CD4-positive, alpha-beta T cell (primary cell): Measurements from ENCODE around the gene SLC35F6. TPM values are rescaled to one million over a fixed set of nuclear protein-coding genes. Genes with fewer than 3 reads are reported as not detected.

Experiments used
- ATAC-seq: fragments of 200-7000 bp; cut with Tn5 transposase; one replicate; pipeline ENCODE4 v1.10.0; 2022; ENCODE audit warnings: mild to moderate bottlenecking; ENCODE audit not compliant: poor library complexity
- CTCF ChIA-PET: fragments of 350-600 bp; sonication (Branson Sonifier 250); formaldehyde crosslinking; loops from one replicate; lab custom pipeline; 2021; ENCODE audit warnings: antibody characterized with exemption, inconsistent platforms; lab: Charles Lee
- POLR2A ChIA-PET: fragments of 350-600 bp; sonication (Branson Sonifier 250); formaldehyde crosslinking; loops from one replicate; lab custom pipeline; 2021; ENCODE audit warnings: antibody characterized with exemption, inconsistent platforms; lab: Charles Lee
- DNase-seq, 14 experiments: peaks; one replicate each; pipeline ENCODE4 v3.0.0-alpha.2; 2013 to 2020; ENCODE audit warnings: mixed read lengths in 2 of 14
- H3K27ac ChIP-seq, 2 donors: one replicate each; pipeline versions ENCODE4 v1.5.1 to v1.7.0; 2013; ENCODE audit warnings: low read length in 2 of 2, low read depth in 1 of 2, mild to moderate bottlenecking in 1 of 2
- H3K27me3 ChIP-seq, 2 experiments: 1 replicate in 1 of 2; 2 replicates in 1 of 2; pipeline versions ENCODE4 v1.6.1 to v1.7.0; 2013; ENCODE audit warnings: low read length in 2 of 2, control low read depth in 1 of 2, mild to moderate bottlenecking in 1 of 2, moderate library complexity in 1 of 2; ENCODE audit not compliant: insufficient read depth in 2 of 2, control insufficient read depth in 1 of 2
- H3K36me3 ChIP-seq: one replicate; pipeline ENCODE4 v1.6.1; 2013; ENCODE audit warnings: low read length, control low read depth; ENCODE audit not compliant: insufficient read depth
- H3K4me1 ChIP-seq: one replicate; pipeline ENCODE4 v1.6.1; 2013; ENCODE audit warnings: low read length, control low read depth; ENCODE audit not compliant: insufficient read depth
- H3K4me3 ChIP-seq: one replicate; pipeline ENCODE4 v1.5.1; 2013; ENCODE audit warnings: mild to moderate bottlenecking, low read length, moderate library complexity
- H3K9me3 ChIP-seq, 2 experiments: 1 replicate in 1 of 2; 2 replicates in 1 of 2; pipeline versions ENCODE4 v1.6.1 to v1.7.0; 2013; ENCODE audit warnings: low read length in 2 of 2, mild to moderate bottlenecking in 2 of 2, control low read depth in 1 of 2, moderate library complexity in 1 of 2; ENCODE audit not compliant: control insufficient read depth in 1 of 2, insufficient read depth in 1 of 2
- H3K27ac Mint-ChIP-seq: one replicate; pipeline ENCODE4 v1.8.0; 2020; ENCODE audit warnings: mixed read lengths
- H3K27me3 Mint-ChIP-seq: one replicate; pipeline ENCODE4 v1.8.0; 2021; ENCODE audit warnings: mixed read lengths
- H3K36me3 Mint-ChIP-seq: one replicate; pipeline ENCODE4 v1.8.0; 2021; ENCODE audit warnings: low read depth, mixed read lengths
- H3K4me1 Mint-ChIP-seq: one replicate; pipeline ENCODE4 v1.8.0; 2021; ENCODE audit warnings: low read depth, mixed read lengths
- H3K4me3 Mint-ChIP-seq: one replicate; pipeline ENCODE4 v1.8.0; 2020; ENCODE audit warnings: mild to moderate bottlenecking, mixed read lengths
- H3K9me3 Mint-ChIP-seq: one replicate; pipeline ENCODE4 v1.8.0; 2020; ENCODE audit warnings: mixed read lengths
- CTCF ChIP-seq: fragments of 200-600 bp; IDR thresholded peaks from one replicate; pipeline ENCODE4 v1.8.0; 2022; ENCODE audit warnings: antibody characterized with exemption, mild to moderate bottlenecking
- intact Hi-C, 2 experiments: fragments of 100-400 bp; cut with DNase I in 1 of 2; cut with micrococcal nuclease in 1 of 2; formaldehyde crosslinking; loops; one replicate each; pipeline versions ENCODE4 v1.15.1 to v1.9.0; 2023 to 2025; cut with DNase I, micrococcal nuclease
- total RNA-seq, 174 experiments: library from RNA in 2 of 174; stranded (reverse) in 2 of 174; gene quantifications; one replicate each; pipeline ENCODE4 v1.2.3 and lab custom pipeline; 2021 to 2026

SLC35F6 gene
- total RNA-seq, 2 experiments from 2014 or later, result 32.0 to 34.2 TPM

GRCh38 chr2:26735097-26735496 lies 29.0 kb upstream of the SLC35F6 start:
- no peak for DNase-seq
- H3K9me3 ChIP-seq, result no peaks in the 10 kb centered on the region
- no peak overlapping the region for H3K4me3 Mint-ChIP-seq
- no peak overlapping the region for H3K27ac ChIP-seq
- H3K4me1 ChIP-seq, result no peaks in the 10 kb centered on the region
- peaks cover 2 to 5% of the 10 kb centered on the region in 2 experiments for H3K27me3 ChIP-seq
- H3K36me3 ChIP-seq, result no peaks in the 10 kb centered on the region
- intact Hi-C loops, result no loop called here
- no peak for TF ChIP-seq CTCF
- ATAC-seq, result no peak
- POLR2A ChIA-PET, result no interaction called here
- peaks cover 21% of the 10 kb centered on the region for H3K27me3 Mint-ChIP-seq
- no peak overlapping the region for H3K27ac Mint-ChIP-seq
- H3K4me3 ChIP-seq, result no peak overlapping the region
- H3K4me1 Mint-ChIP-seq, result no peaks in the 10 kb centered on the region
- H3K9me3 Mint-ChIP-seq, result no peaks in the 10 kb centered on the region
- H3K36me3 Mint-ChIP-seq, result no peaks in the 10 kb centered on the region
- CTCF ChIA-PET, result no interaction called here

DNA sequence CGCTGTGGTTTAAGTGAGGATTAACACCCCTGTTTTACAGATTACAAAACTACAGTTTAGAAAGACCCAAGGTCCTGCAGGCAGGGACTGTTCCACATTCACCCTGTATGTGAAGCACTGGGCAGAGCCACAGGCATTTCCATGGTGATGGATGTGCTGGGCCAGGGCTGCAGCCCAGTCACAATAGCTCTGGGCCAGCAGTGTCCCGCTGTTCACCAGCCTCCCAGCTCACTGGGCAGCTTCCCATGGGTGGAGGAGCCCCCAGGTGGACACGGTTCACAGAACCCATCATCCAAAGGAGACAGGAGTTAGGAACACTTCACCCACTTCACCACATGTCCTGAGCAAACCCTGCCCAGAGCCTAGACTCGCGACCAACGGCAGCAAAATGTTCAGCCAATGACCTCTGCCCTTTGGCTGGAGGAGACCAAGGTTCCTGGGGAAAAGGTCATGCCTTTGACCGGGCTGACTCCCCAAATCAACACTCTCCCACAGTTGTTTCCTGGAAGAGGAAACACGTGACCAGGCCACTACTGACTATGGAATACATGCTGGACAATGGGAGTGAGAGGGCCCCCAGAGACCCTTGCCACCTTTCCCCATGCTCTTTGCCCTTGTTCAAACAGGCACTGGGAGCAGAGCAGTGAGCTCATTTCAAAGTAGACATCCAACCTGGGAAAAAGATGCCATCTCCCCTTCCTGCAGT lies 28.0 kb upstream of the SLC35F6 start:
- POLR2A ChIA-PET, result no interaction called here
- Mint-ChIP-seq H3K4me3 (no peak overlapping the region), H3K27me3 (peaks cover 21% of the 10 kb centered on the region), H3K9me3 (no peaks in the 10 kb centered on the region), H3K27ac (no peak overlapping the region), H3K36me3 (no peaks in the 10 kb centered on the region), H3K4me1 (peaks cover 5% of the 10 kb centered on the region)
- no peaks in the 10 kb centered on the region for H3K9me3 ChIP-seq
- no peaks in the 10 kb centered on the region for H3K36me3 ChIP-seq
- CTCF ChIA-PET, result no interaction called here
- no peak for TF ChIP-seq CTCF
- no peaks in the 10 kb centered on the region for H3K4me1 ChIP-seq
- no peak overlapping the region for H3K27ac ChIP-seq
- H3K4me3 ChIP-seq, result no peak overlapping the region
- intact Hi-C loops, result no loop called here
- H3K27me3 ChIP-seq, result no peaks in the 10 kb centered on the region
- no peak for DNase-seq
- ATAC-seq, result no peak

DNA sequence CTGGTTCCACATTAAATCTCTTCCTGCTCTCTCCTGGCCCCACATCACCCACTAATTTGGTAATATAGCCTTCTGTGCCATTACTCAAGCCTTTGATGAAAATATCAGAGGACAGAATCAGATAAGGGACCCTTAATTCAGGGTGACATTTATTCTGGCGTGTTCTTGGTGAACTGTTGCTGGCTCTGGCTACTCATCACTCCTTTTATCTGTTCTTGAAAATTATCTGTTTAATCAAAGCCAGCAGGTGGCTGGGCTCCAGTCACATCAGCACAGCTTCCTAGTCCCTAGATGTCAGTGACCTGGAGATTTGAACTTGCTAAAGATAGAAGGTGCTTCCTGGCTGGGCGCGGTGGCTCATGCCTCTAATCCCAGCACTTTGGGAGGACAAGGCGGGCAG lies 26.9 kb upstream of the SLC35F6 start:
- Mint-ChIP-seq H3K36me3 (no peaks in the 10 kb centered on the region), H3K4me1 (peaks cover 6% of the 10 kb centered on the region), H3K4me3 (no peak overlapping the region), H3K27ac (no peak overlapping the region), H3K27me3 (peaks cover 18% of the 10 kb centered on the region), H3K9me3 (no peaks in the 10 kb centered on the region)
- no peak for ATAC-seq
- no peak overlapping the region for H3K4me3 ChIP-seq
- H3K36me3 ChIP-seq, result no peaks in the 10 kb centered on the region
- CTCF ChIA-PET, result no interaction called here
- no peak overlapping the region for H3K27ac ChIP-seq
- TF ChIP-seq CTCF, result no peak
- intact Hi-C loops, result no loop called here
- H3K4me1 ChIP-seq, result no peaks in the 10 kb centered on the region
- no peaks in the 10 kb centered on the region for H3K27me3 ChIP-seq
- DNase-seq, result no peak
- H3K9me3 ChIP-seq, result no peaks in the 10 kb centered on the region
- POLR2A ChIA-PET, result no interaction called here
